Erythroblast (primary cell): ENCODE results near the gene CARD10.
"Not testable (repeated sequence)": the region's sequence is repeated elsewhere in the genome, so short reads cannot be mapped to it uniquely, and the experiment has no call there.

Source experiments
- GATA1 ChIP-seq: IDR thresholded peaks from 2 replicates; pipeline ENCODE4 v1.6.1; 2011; ENCODE audit warnings: low read depth, mild to moderate bottlenecking, control low read depth, low read length, moderate library complexity
- POLR2A ChIP-seq: IDR thresholded peaks from 2 replicates; pipeline ENCODE4 v1.6.1; 2011; ENCODE audit warnings: mild to moderate bottlenecking, low read length

GRCh38 chr22:37542416-37542815 is 23.2 kb upstream of the CARD10 start:
- TF ChIP-seq POLR2A, GATA1: not testable (repeated sequence)
